B cell (primary cell): ENCODE measurements around the gene DLK2. TPM values are rescaled to one million over a fixed set of nuclear protein-coding genes. Genes with fewer than 3 reads are reported as not detected.
A peak's percentile ranks its signal among the peaks of the same experiment; 100 is the strongest.

Experiments used
- ATAC-seq: fragments of 200-7000 bp; cut with Tn5 transposase; one replicate; pipeline ENCODE4 v1.10.0; 2021; ENCODE audit warnings: low read depth, mild to moderate bottlenecking, moderate number of reproducible peaks, moderate library complexity
- CTCF ChIA-PET: fragments of 350-600 bp; sonication (Branson Sonifier 250); formaldehyde crosslinking; loops from one replicate; lab custom pipeline; 2021; ENCODE audit warnings: antibody characterized with exemption, inconsistent platforms; lab: Charles Lee
- POLR2A ChIA-PET: fragments of 350-600 bp; sonication (Branson Sonifier 250); formaldehyde crosslinking; loops from one replicate; lab custom pipeline; 2021; ENCODE audit warnings: antibody characterized with exemption; lab: Charles Lee
- DNase-seq: peaks from one replicate; pipeline ENCODE4 v3.0.0; 2013
- H2AFZ ChIP-seq: 2 replicates; pipeline ENCODE4 v1.6.1; 2012; ENCODE audit warnings: mild to moderate bottlenecking, low read depth, low read length; ENCODE audit not compliant: insufficient read depth, poor library complexity, severe bottlenecking
- H3K27ac ChIP-seq, 2 donors: 1 replicate in 1 of 2; 2 replicates in 1 of 2; pipeline ENCODE4 v1.5.1; 2012 to 2013; ENCODE audit warnings: low read length in 2 of 2, mild to moderate bottlenecking in 2 of 2, moderate library complexity in 1 of 2
- H3K27me3 ChIP-seq, 4 experiments: fragments of 200-600 bp in 1 of 4; sonication (generic) in 1 of 4; replicated peaks in 1 of 4; 1 replicate in 2 of 4; 2 replicates in 2 of 4; pipeline versions ENCODE4 v1.6.1 to v1.7.0; 2013 to 2016; ENCODE audit warnings: low read length in 3 of 4, mild to moderate bottlenecking in 2 of 4, mixed read lengths in 1 of 4, moderate library complexity in 1 of 4; ENCODE audit not compliant: insufficient read depth in 4 of 4, control insufficient read depth in 3 of 4; ENCODE audit errors: control extremely low read depth in 1 of 4
- H3K36me3 ChIP-seq, 2 experiments: replicated peaks in 1 of 2; 1 replicate in 1 of 2; 2 replicates in 1 of 2; pipeline versions ENCODE4 v1.6.1 to v1.7.1; 2013; ENCODE audit warnings: low read length in 1 of 2; ENCODE audit not compliant: insufficient read depth in 2 of 2, control insufficient read depth in 1 of 2; ENCODE audit errors: control extremely low read depth in 1 of 2, extremely low read depth in 1 of 2
- H3K4me1 ChIP-seq, 2 donors: fragments of 200-600 bp in 1 of 2; sonication (generic) in 1 of 2; 1 replicate in 1 of 2; 2 replicates in 1 of 2; pipeline versions ENCODE4 v1.5.1 to v1.6.1; 2013 to 2017; ENCODE audit warnings: low read length in 2 of 2; ENCODE audit not compliant: control insufficient read depth in 2 of 2, insufficient read depth in 2 of 2
- H3K4me2 ChIP-seq: replicated peaks from 2 replicates; pipeline ENCODE3; 2012; ENCODE audit warnings: mild to moderate bottlenecking, low read depth, low read length; ENCODE audit not compliant: poor library complexity, severe bottlenecking
- H3K4me3 ChIP-seq, 5 experiments: fragments of 200-600 bp in 1 of 5; sonication (generic) in 1 of 5; 1 replicate in 3 of 5; 2 replicates in 2 of 5; pipeline versions ENCODE4 v1.5.1 to v1.7.0; 2011 to 2016; ENCODE audit warnings: low read length in 4 of 5, mild to moderate bottlenecking in 4 of 5, low read depth in 2 of 5, control low read depth in 1 of 5, moderate library complexity in 1 of 5; ENCODE audit not compliant: insufficient read depth in 1 of 5; ENCODE audit errors: control extremely low read depth in 1 of 5, extremely low read depth in 1 of 5
- H3K79me2 ChIP-seq: fragments of 200-600 bp; sonication (generic); one replicate; pipeline ENCODE4 v1.6.0; 2016; ENCODE audit warnings: low read length; ENCODE audit not compliant: control insufficient read depth, insufficient read depth
- H3K9ac ChIP-seq: fragments of 200-600 bp; sonication (generic); 2 replicates; pipeline ENCODE4 v1.6.1; 2017; ENCODE audit warnings: mild to moderate bottlenecking, low read length, moderate library complexity
- H3K9me3 ChIP-seq, 3 donors: one replicate each; pipeline versions ENCODE4 v1.6.1 to v1.7.1; 2013; ENCODE audit warnings: low read length in 2 of 3; ENCODE audit not compliant: control insufficient read depth in 2 of 3, insufficient read depth in 1 of 3; ENCODE audit errors: control extremely low read depth in 1 of 3
- H4K20me1 ChIP-seq: 2 replicates; pipeline ENCODE4 v1.6.0; 2012; ENCODE audit warnings: mild to moderate bottlenecking, low read length; ENCODE audit not compliant: insufficient read depth, control insufficient read depth, poor library complexity, severe bottlenecking
- H3K27ac Mint-ChIP-seq: one replicate; pipeline ENCODE4 v1.8.0; 2021; ENCODE audit warnings: mixed read lengths
- H3K27me3 Mint-ChIP-seq: one replicate; pipeline ENCODE4 v1.8.0; 2021; ENCODE audit warnings: mixed read lengths
- H3K4me1 Mint-ChIP-seq: one replicate; pipeline ENCODE4 v1.8.0; 2021; ENCODE audit warnings: mixed read lengths
- H3K4me3 Mint-ChIP-seq: one replicate; pipeline ENCODE4 v1.8.0; 2021; ENCODE audit warnings: mixed read lengths
- H3K9me3 Mint-ChIP-seq: one replicate; pipeline ENCODE4 v1.8.0; 2022; ENCODE audit warnings: mixed read lengths; ENCODE audit not compliant: insufficient read depth
- EZH2 ChIP-seq: IDR thresholded peaks from 2 replicates; pipeline ENCODE4 v1.6.1; 2012; ENCODE audit warnings: borderline replicate concordance, low read depth, mild to moderate bottlenecking, moderate library complexity, low read length; ENCODE audit not compliant: insufficient read depth, poor library complexity, severe bottlenecking
- WGBS: methylation state at CpG from one replicate; pipeline ENCODE4 v1.1.5; 2013; ENCODE audit warnings: missing lambda C conversion rate; ENCODE audit not compliant: insufficient coverage; 5-methylcytosine and 5-hydroxymethylcytosine counted together
- intact Hi-C: fragments of 100-400 bp; cut with micrococcal nuclease; formaldehyde crosslinking; loops from one replicate; pipeline ENCODE4 v1.10.0; 2022
- polyA plus RNA-seq: library from polyadenylated mRNA; depleted of rRNA; stranded (reverse); fragments of >200 nt; gene quantifications from 2 replicates; pipeline ENCODE4 v1.2.3, GENCODE V29; 2012
- total RNA-seq, 2 donors: library from RNA; stranded (reverse); fragments of 120-200 nt in 1 of 2; gene quantifications; 1 replicate in 1 of 2; 2 replicates in 1 of 2; pipeline versions ENCODE4 v1.2.3 to v1.2.4, GENCODE V29; 2013 to 2022
- TF ChIP-seq, protein P1 (sequence below): fragments of 200-600 bp; IDR thresholded peaks from one replicate; pipeline ENCODE4 v1.8.0; 2022; ENCODE audit warnings: antibody characterized with exemption, mild to moderate bottlenecking

Gene DLK2
- total and polyA plus RNA-seq, 2 donors (not counting 1 experiment from before 2014, with no cell fraction given): 0.34 TPM; not detected in 1

DNA sequence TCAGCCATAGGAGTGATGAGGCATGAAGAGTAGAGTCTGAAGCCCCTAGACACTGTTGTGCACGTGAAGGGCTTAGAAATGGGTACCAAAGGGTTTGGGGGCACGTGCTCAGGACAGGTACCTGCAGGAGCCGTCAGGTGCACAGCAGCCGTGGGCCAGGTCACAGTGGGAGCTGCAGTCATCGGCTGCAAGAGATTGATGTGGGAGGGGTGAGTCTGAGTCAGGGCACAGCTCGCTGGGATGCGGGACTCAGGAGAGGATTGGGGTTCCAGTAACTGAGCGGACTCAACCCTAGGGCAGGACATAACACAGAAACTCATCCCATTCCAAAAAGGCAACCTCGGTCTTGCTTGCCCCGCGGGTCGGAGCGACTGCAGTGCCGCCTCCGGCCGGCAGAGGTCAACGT lies 1.1 kb downstream of the DLK2 start:
- Histone ChIP-seq H3K4me2 (peak overlapping the region; percentile 96), H3K36me3 (peaks cover 0 to 16% of the 10 kb centered on the region in 2 experiments), H2AFZ (peak overlapping the region; percentile 77), H3K4me3 (peak overlapping the region in 4 of 5 experiments; percentile 46 to 67 (median 62)), H3K4me1 (peaks cover 7 to 12% of the 10 kb centered on the region in 2 donors), H3K27ac (no peak overlapping the region), H3K9ac (peak overlapping the region; percentile 66), H3K9me3 (peaks cover 0 to 2% (median 0%) of the 10 kb centered on the region in 3 donors), H3K27me3 (peaks cover 0 to 4% (median 2%) of the 10 kb centered on the region in 4 experiments), H4K20me1 (no peaks in the 10 kb centered on the region), H3K79me2 (no peaks in the 10 kb centered on the region)
- no peak for TF ChIP-seq EZH2
- TF ChIP-seq, protein P1, sequence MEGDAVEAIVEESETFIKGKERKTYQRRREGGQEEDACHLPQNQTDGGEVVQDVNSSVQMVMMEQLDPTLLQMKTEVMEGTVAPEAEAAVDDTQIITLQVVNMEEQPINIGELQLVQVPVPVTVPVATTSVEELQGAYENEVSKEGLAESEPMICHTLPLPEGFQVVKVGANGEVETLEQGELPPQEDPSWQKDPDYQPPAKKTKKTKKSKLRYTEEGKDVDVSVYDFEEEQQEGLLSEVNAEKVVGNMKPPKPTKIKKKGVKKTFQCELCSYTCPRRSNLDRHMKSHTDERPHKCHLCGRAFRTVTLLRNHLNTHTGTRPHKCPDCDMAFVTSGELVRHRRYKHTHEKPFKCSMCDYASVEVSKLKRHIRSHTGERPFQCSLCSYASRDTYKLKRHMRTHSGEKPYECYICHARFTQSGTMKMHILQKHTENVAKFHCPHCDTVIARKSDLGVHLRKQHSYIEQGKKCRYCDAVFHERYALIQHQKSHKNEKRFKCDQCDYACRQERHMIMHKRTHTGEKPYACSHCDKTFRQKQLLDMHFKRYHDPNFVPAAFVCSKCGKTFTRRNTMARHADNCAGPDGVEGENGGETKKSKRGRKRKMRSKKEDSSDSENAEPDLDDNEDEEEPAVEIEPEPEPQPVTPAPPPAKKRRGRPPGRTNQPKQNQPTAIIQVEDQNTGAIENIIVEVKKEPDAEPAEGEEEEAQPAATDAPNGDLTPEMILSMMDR: no peak
- H3K27ac Mint-ChIP-seq: peak overlapping the region; percentile 63
- peak overlapping the region; percentile 89 for H3K4me3 Mint-ChIP-seq
- ChIA-PET POLR2A (no interaction called here), CTCF (interaction anchor here (0.9 to 3.6 kb wide), 4 partner anchors 17 to 52 kb away, joined by 3 to 43 read pairs (median 4); partner anchors contain the start of gene ABCC10)
- peak; percentile 77 for ATAC-seq
- no peaks in the 10 kb centered on the region for H3K9me3 Mint-ChIP-seq
- H3K4me1 Mint-ChIP-seq: peaks cover 14% of the 10 kb centered on the region
- intact Hi-C loops: loop anchor here (1.0 to 2.0 kb wide), 2 partner anchors 23 to 52 kb away; partner anchors contain the start of gene TJAP1
- peak; percentile 76 for DNase-seq
- peaks cover 3% of the 10 kb centered on the region for H3K27me3 Mint-ChIP-seq
- 20% methylated on average over 17 of the region's 17 CpGs for WGBS

DNA sequence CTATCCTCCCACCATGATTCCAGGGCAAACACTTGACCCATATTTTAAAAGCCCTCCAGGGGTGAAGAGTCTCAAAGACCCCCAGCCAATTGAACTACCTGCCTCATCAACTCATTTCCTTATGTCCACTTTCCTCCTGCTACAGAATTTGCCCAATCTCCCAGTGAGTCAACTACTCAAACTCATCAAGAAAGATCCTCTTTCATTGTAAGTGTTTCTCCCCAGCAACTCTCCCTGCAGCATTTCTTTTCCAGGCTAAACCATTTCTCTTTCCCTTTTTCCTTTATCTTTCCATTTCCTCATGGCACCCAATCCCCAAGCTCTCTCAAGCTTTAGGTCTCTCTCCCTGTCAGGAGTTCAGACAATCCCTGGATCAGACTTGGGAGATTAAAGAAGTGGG lies 1.5 kb downstream of the DLK2 start:
- H3K36me3 ChIP-seq: peaks cover 0 to 21% of the 10 kb centered on the region in 2 experiments
- H4K20me1 ChIP-seq: no peaks in the 10 kb centered on the region
- peaks cover 7 to 12% of the 10 kb centered on the region in 2 donors for H3K4me1 ChIP-seq
- ATAC-seq (no peak), DNase-seq (no peak)
- Mint-ChIP-seq H3K27me3 (peaks cover 3% of the 10 kb centered on the region), H3K4me3 (peak overlapping the region; percentile 89), H3K9me3 (no peaks in the 10 kb centered on the region), H3K4me1 (peaks cover 14% of the 10 kb centered on the region), H3K27ac (no peak overlapping the region)
- POLR2A ChIA-PET: no interaction called here
- H3K27ac ChIP-seq: no peak overlapping the region
- H3K9ac ChIP-seq: no peak overlapping the region
- peaks cover 0 to 2% (median 0%) of the 10 kb centered on the region in 3 donors for H3K9me3 ChIP-seq
- intact Hi-C loops: loop anchor here (1.0 to 2.0 kb wide), 2 partner anchors 23 to 52 kb away; partner anchors contain the start of gene TJAP1
- CTCF ChIA-PET: interaction anchor here (0.9 to 3.6 kb wide), 4 partner anchors 17 to 52 kb away, joined by 3 to 43 read pairs (median 4); partner anchors contain the start of gene ABCC10
- no peak overlapping the region for H2AFZ ChIP-seq
- H3K27me3 ChIP-seq: peaks cover 0 to 4% (median 2%) of the 10 kb centered on the region in 4 experiments
- TF ChIP-seq, protein P1: no peak
- TF ChIP-seq EZH2: no peak
- no peaks in the 10 kb centered on the region for H3K79me2 ChIP-seq
- H3K4me2 ChIP-seq: no peak overlapping the region
- H3K4me3 ChIP-seq: no peak overlapping the region
